K562 (cell line): ENCODE measurements around the gene RFLNA. TPM values are rescaled to one million over a fixed set of nuclear protein-coding genes. Genes with fewer than 3 reads are reported as not detected.

ENCODE experiments used
- CEBPZ ChIP-seq: fragments of 150-350 bp; IDR thresholded peaks from 2 replicates; pipeline ENCODE4 v1.6.1; 2014; ENCODE audit warnings: low read depth, mild to moderate bottlenecking, low read length, borderline replicate concordance
- FOXP1 ChIP-seq: sonication (generic); formaldehyde crosslinking; IDR thresholded peaks from 2 replicates; pipeline ENCODE4 v1.8.0; 2022; ENCODE audit warnings: mild to moderate bottlenecking, missing genetic modification reagents
- MCM3 ChIP-seq: fragments of 450-650 bp; IDR thresholded peaks from 2 replicates; pipeline ENCODE4 v1.6.1; 2016
- MXI1 ChIP-seq: IDR thresholded peaks from 2 replicates; pipeline ENCODE4 v1.6.1; 2011; ENCODE audit warnings: low read depth, mild to moderate bottlenecking, improper control_type of control experiment, low read length
- NR0B1 ChIP-seq: fragments of 450-650 bp; IDR thresholded peaks from one replicate; pipeline ENCODE4 v1.6.1; 2018; ENCODE audit warnings: mild to moderate bottlenecking, moderate library complexity; ENCODE audit not compliant: partially characterized antibody
- PCBP2 ChIP-seq: fragments of 200-400 bp; formaldehyde crosslinking; IDR thresholded peaks from 2 replicates; pipeline ENCODE4 v1.6.1; 2018; ENCODE audit warnings: low read length, low read depth, mild to moderate bottlenecking, moderate library complexity; ENCODE audit not compliant: poor library complexity, severe bottlenecking
- ZBTB17 ChIP-seq: fragments of 450-650 bp; formaldehyde crosslinking; IDR thresholded peaks from 2 replicates; pipeline ENCODE4 v1.4.0; 2020; ENCODE audit warnings: mild to moderate bottlenecking
- ZBTB34 ChIP-seq: fragments of 250-450 bp; sonication (Bioruptor Pico); IDR thresholded peaks from 2 replicates; pipeline ENCODE4 v1.8.0; 2021; ENCODE audit warnings: mild to moderate bottlenecking, moderate library complexity
- ZBTB40 ChIP-seq, 2 experiments: fragments of 450-650 bp in 1 of 2; sonication (generic) in 1 of 2; formaldehyde crosslinking in 1 of 2; IDR thresholded peaks; 2 replicates each; pipeline versions ENCODE4 v1.7.1 to v1.9.0; 2016 to 2022; ENCODE audit warnings: inconsistent platforms in 1 of 2, mild to moderate bottlenecking in 1 of 2, missing genetic modification reagents in 1 of 2
- ZNF644 ChIP-seq: fragments of 200-800 bp; sonication (Bioruptor generic); IDR thresholded peaks from 2 replicates; pipeline ENCODE4 v1.6.1; 2016; ENCODE audit warnings: low read depth, missing genetic modification characterization, missing compliant biosample characterization
- polyA plus RNA-seq, 8 experiments: library from polyadenylated mRNA; depleted of rRNA in 4 of 8; stranded (reverse) in 5 of 8; unstranded in 3 of 8; fragments of >200 nt; fragmentation: Nextera tagmentation in 2 of 8; fragmentation: Illumina TruSeq in 1 of 8; extraction: Ambion mirVana in 2 of 8; extraction: Trizol in 1 of 8; gene quantifications; 2 replicates each; pipeline versions ENCODE4 v1.2.1 to v1.2.3, GENCODE V29; 2011 to 2014; ENCODE audit warnings: inconsistent platforms in 1 of 8, missing spikeins in 1 of 8
- total RNA-seq, 7 experiments: library from RNA; depleted of rRNA in 6 of 7; stranded (reverse); fragments of >200 nt in 6 of 7; fragmentation: Illumina TruSeq in 2 of 7; extraction: Trizol in 2 of 7; gene quantifications; 2 replicates each; pipeline versions ENCODE4 v1.2.1 to v1.2.3, GENCODE V29; 2011 to 2021; ENCODE audit warnings: low replicate concordance in 1 of 7

The RFLNA gene
- total and polyA plus RNA-seq, 9 of the 15 experiments (the other 6 are each of a cell fraction or from before 2014, with no cell fraction given) = not detected

- TF ChIP-seq NR0B1 (no peak), MXI1 (no peak), CEBPZ (no peak), ZBTB17 (CRISPR knock-in tag) (no peak), PCBP2 (no peak), ZBTB40 (IDR thresholded peaks at IDR 0.05) (no peak), ZBTB40 (CRISPR knock-in tag; IDR thresholded peaks at IDR 0.05) (no peak), ZNF644 (tag) (no peak), FOXP1 (CRISPR knock-in tag) (no peak), MCM3 (no peak), ZBTB34 (no peak)
Measured at GRCh38 chr12:124259154-124260066, 35.5 kb upstream of the RFLNA start (continued).
